K562 (cell line): ENCODE results near the gene GABARAPL2. TPM values are rescaled to one million over a fixed set of nuclear protein-coding genes. Genes with fewer than 3 reads are reported as not detected.

Source experiments
- ARID3A ChIP-seq: IDR thresholded peaks from 2 replicates; pipeline ENCODE4 v1.6.1; 2012; ENCODE audit warnings: low read depth, low read length, improper control_type of control experiment, borderline replicate concordance
- GABPB1 ChIP-seq: sonication (generic); formaldehyde crosslinking; IDR thresholded peaks from 2 replicates; pipeline ENCODE4 v1.8.0; 2022; ENCODE audit warnings: mild to moderate bottlenecking, missing genetic modification reagents
- GTF2B ChIP-seq: IDR thresholded peaks from 2 replicates; pipeline ENCODE4 v1.6.1; 2011; ENCODE audit not compliant: insufficient read length; ENCODE audit errors: extremely low read depth
- GTF2F1 ChIP-seq: IDR thresholded peaks from 2 replicates; pipeline ENCODE4 v1.6.1; 2011; ENCODE audit warnings: low read depth, low read length, improper control_type of control experiment
- HNRNPUL1 ChIP-seq: fragments of 200-400 bp; formaldehyde crosslinking; IDR thresholded peaks from 2 replicates; pipeline ENCODE4 v1.6.1; 2017; ENCODE audit warnings: low read length
- KDM4B ChIP-seq, 2 experiments: fragments of 450-650 bp in 1 of 2; sonication (generic) in 1 of 2; IDR thresholded peaks; 2 replicates each; pipeline ENCODE4 v1.6.1; 2016 to 2017; ENCODE audit warnings: borderline replicate concordance in 2 of 2, antibody characterized with exemption in 1 of 2, low read depth in 1 of 2, mild to moderate bottlenecking in 1 of 2
- MIER1 ChIP-seq: fragments of 450-650 bp; IDR thresholded peaks from 2 replicates; pipeline ENCODE4 v1.6.1; 2016; ENCODE audit warnings: antibody characterized with exemption, mild to moderate bottlenecking, low read depth
- PYGO2 ChIP-seq: fragments of 450-650 bp; IDR thresholded peaks from 2 replicates; pipeline ENCODE4 v1.6.1; 2016; ENCODE audit warnings: mild to moderate bottlenecking, missing genetic modification characterization, moderate library complexity, missing compliant biosample characterization
- RB1 ChIP-seq: fragments of 450-650 bp; IDR thresholded peaks from 2 replicates; pipeline ENCODE4 v1.6.1; 2017; ENCODE audit warnings: low read depth, mild to moderate bottlenecking
- SAFB ChIP-seq: fragments of 200-400 bp; formaldehyde crosslinking; IDR thresholded peaks from 2 replicates; pipeline ENCODE4 v1.6.1; 2017; ENCODE audit warnings: low read depth, low read length, borderline replicate concordance
- TCF3 ChIP-seq: sonication (generic); formaldehyde crosslinking; IDR thresholded peaks from 2 replicates; pipeline ENCODE4 v1.4.0; 2020; ENCODE audit warnings: mild to moderate bottlenecking, missing genetic modification reagents
- UBTF ChIP-seq, 2 experiments: IDR thresholded peaks; 2 replicates each; pipeline ENCODE4 v1.6.1; 2012; ENCODE audit warnings: improper control_type of control experiment in 2 of 2, low read depth in 2 of 2, low read length in 2 of 2, borderline replicate concordance in 1 of 2
- ZC3H11A ChIP-seq: IDR thresholded peaks from 2 replicates; pipeline ENCODE4 v1.6.1; 2012; ENCODE audit warnings: low read depth, low read length, improper control_type of control experiment
- ZC3H8 ChIP-seq: fragments of 450-650 bp; IDR thresholded peaks from 2 replicates; pipeline ENCODE4 v1.6.1; 2017
- ZNF165 ChIP-seq: fragments of 250-450 bp; sonication (Bioruptor Pico); IDR thresholded peaks from 2 replicates; pipeline ENCODE4 v1.4.0; 2020; ENCODE audit warnings: borderline replicate concordance
- ZNF311 ChIP-seq: fragments of 250-450 bp; sonication (Bioruptor Pico); IDR thresholded peaks from 2 replicates; pipeline ENCODE4 v1.4.0; 2020; ENCODE audit warnings: mild to moderate bottlenecking, moderate library complexity
- ZNF407 ChIP-seq: fragments of 450-650 bp; IDR thresholded peaks from 2 replicates; pipeline ENCODE4 v1.6.1; 2016; ENCODE audit warnings: low read depth
- polyA plus RNA-seq, 8 experiments: library from polyadenylated mRNA; depleted of rRNA in 4 of 8; stranded (reverse) in 5 of 8; unstranded in 3 of 8; fragments of >200 nt; fragmentation: Nextera tagmentation in 2 of 8; fragmentation: Illumina TruSeq in 1 of 8; extraction: Ambion mirVana in 2 of 8; extraction: Trizol in 1 of 8; gene quantifications; 2 replicates each; pipeline versions ENCODE4 v1.2.1 to v1.2.3, GENCODE V29; 2011 to 2014; ENCODE audit warnings: inconsistent platforms in 1 of 8, missing spikeins in 1 of 8
- total RNA-seq, 7 experiments: library from RNA; depleted of rRNA in 6 of 7; stranded (reverse); fragments of >200 nt in 6 of 7; fragmentation: Illumina TruSeq in 2 of 7; extraction: Trizol in 2 of 7; gene quantifications; 2 replicates each; pipeline versions ENCODE4 v1.2.1 to v1.2.3, GENCODE V29; 2011 to 2021; ENCODE audit warnings: low replicate concordance in 1 of 7

The GABARAPL2 gene
- total and polyA plus RNA-seq, 9 of the 15 experiments (the other 6 are each of a cell fraction or from before 2014, with no cell fraction given): 42.1 to 288 (median 91.8) TPM

- no peak for TF ChIP-seq ZNF407
- no peak for TF ChIP-seq UBTF (IDR thresholded peaks at IDR 0.05; ENCODE audit: borderline replicate concordance in 1 of 2, low read depth in 2 of 2, low read length in 2 of 2)
- TF ChIP-seq GTF2B: no peak
- no peak for TF ChIP-seq SAFB
- no peak for TF ChIP-seq GABPB1
- TF ChIP-seq ZC3H8: no peak
- TF ChIP-seq ZNF311 (CRISPR knock-in tag): no peak
- peak; percentile 91 for TF ChIP-seq TCF3 (CRISPR knock-in tag)
- TF ChIP-seq KDM4B (IDR thresholded peaks at IDR 0.05; ENCODE audit: borderline replicate concordance in 2 of 2, low read depth in 1 of 2): no peak
- TF ChIP-seq ZC3H11A: no peak
- 0 out of 2 replicates have a peak, but pooled peaks have one; percentile 5 for TF ChIP-seq RB1
- no peak for TF ChIP-seq PYGO2 (tag)
- peak; percentile 73; the same call in 1 of the 2 replicates for TF ChIP-seq ARID3A
- TF ChIP-seq MIER1: no peak
- no peak for TF ChIP-seq GTF2F1
- TF ChIP-seq HNRNPUL1: no peak
- no peak for TF ChIP-seq ZNF165
Observed at GRCh38 chr16:75621170-75621477, 54.9 kb downstream of the GABARAPL2 start (continued).
